ENCODE measurements around the gene OSBPL7. TPM values are rescaled to one million over a fixed set of nuclear protein-coding genes. Genes with fewer than 3 reads are reported as not detected.

OSBPL7 gene
- total and polyA plus RNA-seq, 2 experiments from 2014 or later = 12.1 to 20.5 TPM

GRCh38 chr17:47806026-47806912 lies 15.3 kb downstream of the OSBPL7 start:
- no peaks in the 10 kb centered on the region for H3K36me3 ChIP-seq
- H3K27ac ChIP-seq = no peak overlapping the region
- peaks cover 16% of the 10 kb centered on the region for H3K4me1 ChIP-seq (ENCODE audit: low read depth)
- H3K4me3 ChIP-seq = no peak overlapping the region
- TF ChIP-seq CTCF (IDR thresholded peaks at IDR 0.05; ENCODE audit: low read depth, low read length) = no peak
- H3K27me3 ChIP-seq = no peaks in the 10 kb centered on the region
- H3K9me3 ChIP-seq (ENCODE audit: low read depth) = no peaks in the 10 kb centered on the region
- DNase-seq (ENCODE audit: low read depth in 1 of 2, low spot score in 1 of 2) = no peak

GRCh38 chr17:47804461-47804860 lies 17.1 kb downstream of the OSBPL7 start:
- no peak for DNase-seq (ENCODE audit: low read depth in 1 of 2, low spot score in 1 of 2)
- no peak for TF ChIP-seq CTCF (IDR thresholded peaks at IDR 0.05; ENCODE audit: low read depth, low read length)
- Histone ChIP-seq H3K9me3 (ENCODE audit: low read depth) (no peaks in the 10 kb centered on the region), H3K36me3 (no peaks in the 10 kb centered on the region), H3K4me3 (no peak overlapping the region), H3K4me1 (ENCODE audit: low read depth) (peaks cover 16% of the 10 kb centered on the region), H3K27ac (no peak overlapping the region), H3K27me3 (peaks cover 9% of the 10 kb centered on the region)

- no peak for TF ChIP-seq CTCF (IDR thresholded peaks at IDR 0.05; ENCODE audit: low read depth, low read length)
- Histone ChIP-seq H3K36me3 (no peaks in the 10 kb centered on the region), H3K27me3 (peaks cover 9% of the 10 kb centered on the region), H3K27ac (no peak overlapping the region), H3K9me3 (ENCODE audit: low read depth) (no peaks in the 10 kb centered on the region), H3K4me3 (no peak overlapping the region), H3K4me1 (ENCODE audit: low read depth) (peaks cover 16% of the 10 kb centered on the region)
- no peak for DNase-seq (ENCODE audit: low read depth in 1 of 2, low spot score in 1 of 2)
These were observed 17.8 kb downstream of the OSBPL7 start for GRCh38 chr17:47803751-47804150.

- no peak for TF ChIP-seq CTCF (IDR thresholded peaks at IDR 0.05; ENCODE audit: low read depth, low read length)
These were observed 18.4 kb downstream of the OSBPL7 start for GRCh38 chr17:47803201-47803600.

GRCh38 chr17:47802341-47803022 lies 19.1 kb downstream of the OSBPL7 start:
- peak; percentile 53 to 70 for DNase-seq (ENCODE audit: low read depth in 1 of 2, low spot score in 1 of 2)

More at GRCh38 chr17:47803201-47803600, 18.4 kb downstream of the OSBPL7 start:
- Histone ChIP-seq H3K27me3 (peaks cover 9% of the 10 kb centered on the region), H3K4me3 (no peak overlapping the region), H3K36me3 (no peaks in the 10 kb centered on the region), H3K4me1 (ENCODE audit: low read depth) (peaks cover 16% of the 10 kb centered on the region), H3K27ac (no peak overlapping the region), H3K9me3 (ENCODE audit: low read depth) (no peaks in the 10 kb centered on the region)
- DNase-seq (ENCODE audit: low read depth in 1 of 2, low spot score in 1 of 2) = no peak

More at GRCh38 chr17:47802341-47803022, 19.1 kb downstream of the OSBPL7 start:
- Histone ChIP-seq H3K4me1 (ENCODE audit: low read depth) (peaks cover 16% of the 10 kb centered on the region), H3K27me3 (peaks cover 9% of the 10 kb centered on the region), H3K9me3 (ENCODE audit: low read depth) (no peaks in the 10 kb centered on the region), H3K27ac (no peak overlapping the region), H3K36me3 (no peaks in the 10 kb centered on the region), H3K4me3 (no peak overlapping the region)
- peak; percentile 69 for TF ChIP-seq CTCF (IDR thresholded peaks at IDR 0.05; ENCODE audit: low read depth, low read length)
